WTC11 (cell line): ENCODE data around the gene ITGAX. TPM values are rescaled to one million over a fixed set of nuclear protein-coding genes. Genes with fewer than 3 reads are reported as not detected.

ENCODE experiments used
- ATAC-seq: fragments of 200-7000 bp; cut with Tn5 transposase; 2 replicates; pipeline ENCODE4 v1.10.0; 2021; ENCODE audit warnings: mild to moderate bottlenecking, moderate library complexity
- CTCF ChIA-PET: fragments of 300-600 bp; sonication (Branson Sonifier 250); formaldehyde crosslinking; loops from one replicate; lab custom pipeline; 2021; ENCODE audit warnings: antibody characterized with exemption; lab: Charles Lee
- POLR2A ChIA-PET: fragments of 350-600 bp; sonication (Branson Sonifier 250); formaldehyde crosslinking; loops from one replicate; lab custom pipeline; 2021; ENCODE audit warnings: antibody characterized with exemption; lab: Charles Lee
- DNase-seq: peaks from one replicate; pipeline ENCODE4 v3.0.0; 2021; ENCODE audit warnings: low spot score
- H3K27ac Mint-ChIP-seq: 2 replicates; pipeline ENCODE4 v1.8.0; 2021; ENCODE audit warnings: mixed read lengths
- H3K27me3 Mint-ChIP-seq: 2 replicates; pipeline ENCODE4 v1.8.0; 2021; ENCODE audit warnings: low read depth, mild to moderate bottlenecking, moderate library complexity, mixed read lengths
- H3K36me3 Mint-ChIP-seq: 2 replicates; pipeline ENCODE4 v1.8.0; 2021; ENCODE audit warnings: mixed read lengths
- H3K4me1 Mint-ChIP-seq: 2 replicates; pipeline ENCODE4 v1.8.0; 2022; ENCODE audit warnings: mixed read lengths
- H3K4me3 Mint-ChIP-seq: 2 replicates; pipeline ENCODE4 v1.8.0; 2021; ENCODE audit warnings: mild to moderate bottlenecking, moderate library complexity, mixed read lengths
- H3K9me3 Mint-ChIP-seq: 2 replicates; pipeline ENCODE4 v1.8.0; 2021; ENCODE audit warnings: mixed read lengths
- FOXJ3 ChIP-seq: sonication (generic); formaldehyde crosslinking; IDR thresholded peaks from 2 replicates; pipeline ENCODE4 v1.9.0; 2021; ENCODE audit warnings: missing genetic modification reagents, mild to moderate bottlenecking, borderline replicate concordance
- FOXK1 ChIP-seq: sonication (generic); formaldehyde crosslinking; IDR thresholded peaks from 2 replicates; pipeline ENCODE4 v1.8.0; 2022; ENCODE audit warnings: mild to moderate bottlenecking, moderate library complexity, missing genetic modification reagents
- FOXP1 ChIP-seq: sonication (generic); formaldehyde crosslinking; IDR thresholded peaks from 2 replicates; pipeline ENCODE4 v1.8.0; 2022; ENCODE audit warnings: missing genetic modification reagents, mild to moderate bottlenecking, moderate library complexity, borderline replicate concordance
- MXD4 ChIP-seq: fragments of 250-450 bp; sonication (Bioruptor Pico); IDR thresholded peaks from 2 replicates; pipeline ENCODE4 v1.8.0; 2021; ENCODE audit warnings: mild to moderate bottlenecking, moderate library complexity, borderline replicate concordance
- PRRX2 ChIP-seq: fragments of 250-450 bp; sonication (Bioruptor Pico); IDR thresholded peaks from 2 replicates; pipeline ENCODE4 v1.8.0; 2021; ENCODE audit warnings: mild to moderate bottlenecking
- SP1 ChIP-seq: sonication (generic); formaldehyde crosslinking; conservative IDR thresholded peaks from 2 replicates; pipeline ENCODE4 v1.8.1; 2022; ENCODE audit warnings: missing genetic modification reagents
- TCF7 ChIP-seq: sonication (generic); formaldehyde crosslinking; IDR thresholded peaks from 2 replicates; pipeline ENCODE4 v1.8.0; 2022; ENCODE audit warnings: mild to moderate bottlenecking, low read depth, missing genetic modification reagents, moderate library complexity
- TEAD1 ChIP-seq: sonication (generic); formaldehyde crosslinking; IDR thresholded peaks from 2 replicates; pipeline ENCODE4 v1.8.0; 2022; ENCODE audit warnings: mild to moderate bottlenecking, missing genetic modification reagents
- TEAD4 ChIP-seq: sonication (generic); formaldehyde crosslinking; IDR thresholded peaks from 2 replicates; pipeline ENCODE4 v1.8.0; 2022; ENCODE audit warnings: mild to moderate bottlenecking, missing genetic modification reagents
- ZBTB21 ChIP-seq: sonication (generic); formaldehyde crosslinking; IDR thresholded peaks from 2 replicates; pipeline ENCODE4 v1.8.1; 2023; ENCODE audit warnings: mild to moderate bottlenecking, missing genetic modification reagents, borderline replicate concordance
- ZNF121 ChIP-seq: sonication (generic); formaldehyde crosslinking; IDR thresholded peaks from 2 replicates; pipeline ENCODE4 v1.8.0; 2023; ENCODE audit warnings: missing genetic modification reagents
- ZNF138 ChIP-seq: sonication (generic); formaldehyde crosslinking; conservative IDR thresholded peaks from 2 replicates; pipeline ENCODE4 v1.8.1; 2022; ENCODE audit warnings: mild to moderate bottlenecking, moderate library complexity, missing genetic modification reagents
- ZNF219 ChIP-seq: sonication (generic); formaldehyde crosslinking; IDR thresholded peaks from 2 replicates; pipeline ENCODE4 v1.8.0; 2023; ENCODE audit warnings: missing genetic modification reagents, mild to moderate bottlenecking, borderline replicate concordance
- total RNA-seq: library from RNA; stranded (reverse); gene quantifications from 3 replicates; pipeline ENCODE4 v1.2.3, GENCODE V29; 2021
- TF ChIP-seq, protein P1 (sequence below): fragments of 250-450 bp; sonication (Bioruptor Pico); IDR thresholded peaks from 2 replicates; pipeline ENCODE4 v2.1.2; 2022; ENCODE audit warnings: mild to moderate bottlenecking, moderate library complexity
- TF ChIP-seq, protein P2 (sequence below): sonication (generic); formaldehyde crosslinking; IDR thresholded peaks from 2 replicates; pipeline ENCODE4 v1.8.0; 2023; ENCODE audit warnings: mild to moderate bottlenecking, missing genetic modification reagents
- TF ChIP-seq, protein P3 (sequence below): sonication (generic); formaldehyde crosslinking; IDR thresholded peaks from 2 replicates; pipeline ENCODE4 v1.8.1; 2022; ENCODE audit warnings: low read depth, missing genetic modification reagents, borderline replicate concordance
- TF ChIP-seq, protein P4 (sequence below): sonication (generic); formaldehyde crosslinking; IDR thresholded peaks from 2 replicates; pipeline ENCODE4 v1.8.0; 2022; ENCODE audit warnings: missing genetic modification reagents
- TF ChIP-seq, protein P5 (sequence below): fragments of 250-450 bp; sonication (Bioruptor Pico); IDR thresholded peaks from 2 replicates; pipeline ENCODE4 v1.9.0; 2021; ENCODE audit warnings: mild to moderate bottlenecking, borderline replicate concordance

ITGAX gene
- total RNA-seq, 1 experiment from 2014 or later: 0.33 TPM

DNA sequence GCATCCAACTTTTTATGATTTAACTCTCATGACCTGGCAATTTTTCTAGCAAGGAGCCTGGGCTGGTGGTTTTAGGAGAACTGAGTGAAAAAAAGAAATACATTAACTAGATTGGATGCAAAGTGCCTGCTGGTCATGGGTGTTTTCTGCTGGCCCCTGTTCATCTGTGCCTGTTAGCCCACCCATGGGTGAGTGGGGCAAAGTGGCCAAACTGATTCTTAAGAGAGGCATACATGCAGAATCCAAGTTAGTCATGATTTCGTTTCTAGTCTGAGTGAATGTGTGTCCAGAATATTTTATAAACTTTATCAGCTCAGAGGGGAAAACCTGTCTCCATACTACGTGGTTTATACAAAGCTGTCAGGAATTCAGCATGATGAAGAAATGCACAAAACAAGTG lies 33.6 kb downstream of the ITGAX start (continued):
- no peak for TF ChIP-seq ZNF219 (CRISPR knock-in tag)

DNA sequence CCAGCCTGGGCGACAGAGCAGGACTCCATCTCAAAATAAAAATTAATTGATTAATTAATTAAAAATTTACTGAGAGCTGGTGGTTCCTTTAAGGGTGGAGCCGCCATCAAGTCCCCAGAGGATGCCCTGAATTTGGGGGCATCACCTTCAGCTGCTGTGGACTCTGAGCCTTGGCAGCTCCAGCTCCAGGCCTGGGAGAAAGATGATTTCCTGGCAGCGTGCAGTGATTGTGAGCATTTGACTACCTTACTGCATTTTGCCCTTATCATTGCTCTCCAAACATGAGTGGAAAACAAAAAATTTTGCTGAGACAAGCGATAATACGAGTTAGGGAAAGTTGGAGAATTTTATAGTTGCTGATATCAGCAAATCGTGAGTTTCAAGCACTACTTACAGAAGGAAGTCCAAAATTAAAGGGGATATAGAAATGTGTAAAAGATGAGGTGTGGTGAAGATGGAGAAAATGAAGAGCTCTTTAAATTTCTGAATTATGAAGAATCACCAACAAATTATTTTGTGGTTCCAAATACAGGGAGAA lies 35.6 kb downstream of the ITGAX start:
- H3K36me3 Mint-ChIP-seq: no peaks in the 10 kb centered on the region
- H3K4me1 Mint-ChIP-seq: peaks cover 6% of the 10 kb centered on the region; the same call in 1 of the 2 replicates
- ChIA-PET CTCF (interaction anchor here (1.0 to 1.3 kb wide), 2 partner anchors 8 to 52 kb away, joined by 3 to 5 read pairs; partner anchors contain the start of gene ZNF843), POLR2A (no interaction called here)
- peaks cover 9% of the 10 kb centered on the region for H3K9me3 Mint-ChIP-seq
- ATAC-seq (no peak), DNase-seq (no peak)
- no peak for TF ChIP-seq FOXP1 (CRISPR knock-in tag)
- TF ChIP-seq MXD4 (CRISPR knock-in tag): no peak
- no peak for TF ChIP-seq SP1 (CRISPR knock-in tag)
- no peak for TF ChIP-seq TEAD1 (CRISPR knock-in tag)
- H3K4me3 Mint-ChIP-seq: no peak overlapping the region
- H3K27ac Mint-ChIP-seq: no peak overlapping the region
- H3K27me3 Mint-ChIP-seq: no peaks in the 10 kb centered on the region; the same call in 1 of the 2 replicates

DNA sequence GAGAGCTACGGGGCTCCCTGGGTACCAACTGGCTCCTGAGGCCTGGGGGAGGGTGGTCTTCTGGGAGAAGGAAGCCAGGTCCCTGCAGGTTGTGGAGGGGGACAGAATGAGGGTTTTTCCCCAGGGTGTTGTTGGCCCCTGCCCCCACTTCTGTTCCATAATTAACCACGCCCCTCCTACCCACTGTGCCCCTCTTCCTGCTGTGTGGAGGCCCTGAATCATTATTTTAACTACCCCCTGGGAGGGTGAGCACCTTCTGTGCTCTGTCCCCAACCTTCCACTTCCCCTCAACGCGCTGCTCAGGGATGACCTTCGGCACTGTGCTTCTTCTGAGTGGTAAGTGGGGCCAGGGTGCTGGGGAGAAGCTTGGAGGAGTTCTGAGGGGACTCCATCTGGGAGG lies 38.1 kb downstream of the ITGAX start, which contains the start of gene ITGAD:
TSS of gene ITGAD (plus strand) at position 280 of the 400 bp plus-strand sequence. CDS start at position 306, 26 bp downstream.
- DNase-seq: no peak
- H3K9me3 Mint-ChIP-seq: no peaks in the 10 kb centered on the region
- H3K36me3 Mint-ChIP-seq: no peaks in the 10 kb centered on the region
- H3K4me1 Mint-ChIP-seq: peaks cover 6% of the 10 kb centered on the region; the same call in 1 of the 2 replicates
- no peak within 1 kb of the TSS for H3K27ac Mint-ChIP-seq
- POLR2A ChIA-PET: no interaction called here
- TF ChIP-seq, protein P1, sequence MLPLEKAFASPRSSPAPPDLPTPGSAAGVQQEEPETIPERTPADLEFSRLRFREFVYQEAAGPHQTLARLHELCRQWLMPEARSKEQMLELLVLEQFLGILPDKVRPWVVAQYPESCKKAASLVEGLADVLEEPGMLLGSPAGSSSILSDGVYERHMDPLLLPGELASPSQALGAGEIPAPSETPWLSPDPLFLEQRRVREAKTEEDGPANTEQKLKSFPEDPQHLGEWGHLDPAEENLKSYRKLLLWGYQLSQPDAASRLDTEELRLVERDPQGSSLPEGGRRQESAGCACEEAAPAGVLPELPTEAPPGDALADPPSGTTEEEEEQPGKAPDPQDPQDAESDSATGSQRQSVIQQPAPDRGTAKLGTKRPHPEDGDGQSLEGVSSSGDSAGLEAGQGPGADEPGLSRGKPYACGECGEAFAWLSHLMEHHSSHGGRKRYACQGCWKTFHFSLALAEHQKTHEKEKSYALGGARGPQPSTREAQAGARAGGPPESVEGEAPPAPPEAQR (CRISPR knock-in tag): no peak
- TF ChIP-seq TEAD4 (CRISPR knock-in tag) (no peak), FOXJ3 (CRISPR knock-in tag) (no peak), PRRX2 (CRISPR knock-in tag) (no peak), ZNF138 (CRISPR knock-in tag) (no peak), TCF7 (no peak), ZNF121 (CRISPR knock-in tag) (no peak), FOXK1 (CRISPR knock-in tag) (no peak), ZBTB21 (CRISPR knock-in tag) (no peak)
- TF ChIP-seq, protein P2, sequence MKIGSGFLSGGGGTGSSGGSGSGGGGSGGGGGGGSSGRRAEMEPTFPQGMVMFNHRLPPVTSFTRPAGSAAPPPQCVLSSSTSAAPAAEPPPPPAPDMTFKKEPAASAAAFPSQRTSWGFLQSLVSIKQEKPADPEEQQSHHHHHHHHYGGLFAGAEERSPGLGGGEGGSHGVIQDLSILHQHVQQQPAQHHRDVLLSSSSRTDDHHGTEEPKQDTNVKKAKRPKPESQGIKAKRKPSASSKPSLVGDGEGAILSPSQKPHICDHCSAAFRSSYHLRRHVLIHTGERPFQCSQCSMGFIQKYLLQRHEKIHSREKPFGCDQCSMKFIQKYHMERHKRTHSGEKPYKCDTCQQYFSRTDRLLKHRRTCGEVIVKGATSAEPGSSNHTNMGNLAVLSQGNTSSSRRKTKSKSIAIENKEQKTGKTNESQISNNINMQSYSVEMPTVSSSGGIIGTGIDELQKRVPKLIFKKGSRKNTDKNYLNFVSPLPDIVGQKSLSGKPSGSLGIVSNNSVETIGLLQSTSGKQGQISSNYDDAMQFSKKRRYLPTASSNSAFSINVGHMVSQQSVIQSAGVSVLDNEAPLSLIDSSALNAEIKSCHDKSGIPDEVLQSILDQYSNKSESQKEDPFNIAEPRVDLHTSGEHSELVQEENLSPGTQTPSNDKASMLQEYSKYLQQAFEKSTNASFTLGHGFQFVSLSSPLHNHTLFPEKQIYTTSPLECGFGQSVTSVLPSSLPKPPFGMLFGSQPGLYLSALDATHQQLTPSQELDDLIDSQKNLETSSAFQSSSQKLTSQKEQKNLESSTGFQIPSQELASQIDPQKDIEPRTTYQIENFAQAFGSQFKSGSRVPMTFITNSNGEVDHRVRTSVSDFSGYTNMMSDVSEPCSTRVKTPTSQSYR (CRISPR knock-in tag): no peak
- TF ChIP-seq, protein P3, sequence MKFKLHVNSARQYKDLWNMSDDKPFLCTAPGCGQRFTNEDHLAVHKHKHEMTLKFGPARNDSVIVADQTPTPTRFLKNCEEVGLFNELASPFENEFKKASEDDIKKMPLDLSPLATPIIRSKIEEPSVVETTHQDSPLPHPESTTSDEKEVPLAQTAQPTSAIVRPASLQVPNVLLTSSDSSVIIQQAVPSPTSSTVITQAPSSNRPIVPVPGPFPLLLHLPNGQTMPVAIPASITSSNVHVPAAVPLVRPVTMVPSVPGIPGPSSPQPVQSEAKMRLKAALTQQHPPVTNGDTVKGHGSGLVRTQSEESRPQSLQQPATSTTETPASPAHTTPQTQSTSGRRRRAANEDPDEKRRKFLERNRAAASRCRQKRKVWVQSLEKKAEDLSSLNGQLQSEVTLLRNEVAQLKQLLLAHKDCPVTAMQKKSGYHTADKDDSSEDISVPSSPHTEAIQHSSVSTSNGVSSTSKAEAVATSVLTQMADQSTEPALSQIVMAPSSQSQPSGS (CRISPR knock-in tag): no peak
- TF ChIP-seq, protein P4, sequence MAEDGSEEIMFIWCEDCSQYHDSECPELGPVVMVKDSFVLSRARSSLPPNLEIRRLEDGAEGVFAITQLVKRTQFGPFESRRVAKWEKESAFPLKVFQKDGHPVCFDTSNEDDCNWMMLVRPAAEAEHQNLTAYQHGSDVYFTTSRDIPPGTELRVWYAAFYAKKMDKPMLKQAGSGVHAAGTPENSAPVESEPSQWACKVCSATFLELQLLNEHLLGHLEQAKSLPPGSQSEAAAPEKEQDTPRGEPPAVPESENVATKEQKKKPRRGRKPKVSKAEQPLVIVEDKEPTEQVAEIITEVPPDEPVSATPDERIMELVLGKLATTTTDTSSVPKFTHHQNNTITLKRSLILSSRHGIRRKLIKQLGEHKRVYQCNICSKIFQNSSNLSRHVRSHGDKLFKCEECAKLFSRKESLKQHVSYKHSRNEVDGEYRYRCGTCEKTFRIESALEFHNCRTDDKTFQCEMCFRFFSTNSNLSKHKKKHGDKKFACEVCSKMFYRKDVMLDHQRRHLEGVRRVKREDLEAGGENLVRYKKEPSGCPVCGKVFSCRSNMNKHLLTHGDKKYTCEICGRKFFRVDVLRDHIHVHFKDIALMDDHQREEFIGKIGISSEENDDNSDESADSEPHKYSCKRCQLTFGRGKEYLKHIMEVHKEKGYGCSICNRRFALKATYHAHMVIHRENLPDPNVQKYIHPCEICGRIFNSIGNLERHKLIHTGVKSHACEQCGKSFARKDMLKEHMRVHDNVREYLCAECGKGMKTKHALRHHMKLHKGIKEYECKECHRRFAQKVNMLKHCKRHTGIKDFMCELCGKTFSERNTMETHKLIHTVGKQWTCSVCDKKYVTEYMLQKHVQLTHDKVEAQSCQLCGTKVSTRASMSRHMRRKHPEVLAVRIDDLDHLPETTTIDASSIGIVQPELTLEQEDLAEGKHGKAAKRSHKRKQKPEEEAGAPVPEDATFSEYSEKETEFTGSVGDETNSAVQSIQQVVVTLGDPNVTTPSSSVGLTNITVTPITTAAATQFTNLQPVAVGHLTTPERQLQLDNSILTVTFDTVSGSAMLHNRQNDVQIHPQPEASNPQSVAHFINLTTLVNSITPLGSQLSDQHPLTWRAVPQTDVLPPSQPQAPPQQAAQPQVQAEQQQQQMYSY (CRISPR knock-in tag): no peak
- TF ChIP-seq, protein P5, sequence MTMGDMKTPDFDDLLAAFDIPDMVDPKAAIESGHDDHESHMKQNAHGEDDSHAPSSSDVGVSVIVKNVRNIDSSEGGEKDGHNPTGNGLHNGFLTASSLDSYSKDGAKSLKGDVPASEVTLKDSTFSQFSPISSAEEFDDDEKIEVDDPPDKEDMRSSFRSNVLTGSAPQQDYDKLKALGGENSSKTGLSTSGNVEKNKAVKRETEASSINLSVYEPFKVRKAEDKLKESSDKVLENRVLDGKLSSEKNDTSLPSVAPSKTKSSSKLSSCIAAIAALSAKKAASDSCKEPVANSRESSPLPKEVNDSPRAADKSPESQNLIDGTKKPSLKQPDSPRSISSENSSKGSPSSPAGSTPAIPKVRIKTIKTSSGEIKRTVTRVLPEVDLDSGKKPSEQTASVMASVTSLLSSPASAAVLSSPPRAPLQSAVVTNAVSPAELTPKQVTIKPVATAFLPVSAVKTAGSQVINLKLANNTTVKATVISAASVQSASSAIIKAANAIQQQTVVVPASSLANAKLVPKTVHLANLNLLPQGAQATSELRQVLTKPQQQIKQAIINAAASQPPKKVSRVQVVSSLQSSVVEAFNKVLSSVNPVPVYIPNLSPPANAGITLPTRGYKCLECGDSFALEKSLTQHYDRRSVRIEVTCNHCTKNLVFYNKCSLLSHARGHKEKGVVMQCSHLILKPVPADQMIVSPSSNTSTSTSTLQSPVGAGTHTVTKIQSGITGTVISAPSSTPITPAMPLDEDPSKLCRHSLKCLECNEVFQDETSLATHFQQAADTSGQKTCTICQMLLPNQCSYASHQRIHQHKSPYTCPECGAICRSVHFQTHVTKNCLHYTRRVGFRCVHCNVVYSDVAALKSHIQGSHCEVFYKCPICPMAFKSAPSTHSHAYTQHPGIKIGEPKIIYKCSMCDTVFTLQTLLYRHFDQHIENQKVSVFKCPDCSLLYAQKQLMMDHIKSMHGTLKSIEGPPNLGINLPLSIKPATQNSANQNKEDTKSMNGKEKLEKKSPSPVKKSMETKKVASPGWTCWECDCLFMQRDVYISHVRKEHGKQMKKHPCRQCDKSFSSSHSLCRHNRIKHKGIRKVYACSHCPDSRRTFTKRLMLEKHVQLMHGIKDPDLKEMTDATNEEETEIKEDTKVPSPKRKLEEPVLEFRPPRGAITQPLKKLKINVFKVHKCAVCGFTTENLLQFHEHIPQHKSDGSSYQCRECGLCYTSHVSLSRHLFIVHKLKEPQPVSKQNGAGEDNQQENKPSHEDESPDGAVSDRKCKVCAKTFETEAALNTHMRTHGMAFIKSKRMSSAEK (CRISPR knock-in tag): no peak
- H3K27me3 Mint-ChIP-seq: no peaks in the 10 kb centered on the region; the same call in 1 of the 2 replicates
- H3K4me3 Mint-ChIP-seq: no peak within 1 kb of the TSS
- no peak for ATAC-seq
- CTCF ChIA-PET: interaction anchor here (1.6 kb wide), 1 partner anchor 10 kb away, joined by 10 read pairs; no protein-coding TSS in a partner anchor
